ENCODE data around the gene ZNF575.
"Not testable (repeated sequence)": the region's sequence is repeated elsewhere in the genome, so short reads cannot be mapped to it uniquely, and the experiment has no call there.

ZNF575 gene

GRCh38 chr19:43522929-43523328 lies 10.1 kb upstream of the ZNF575 start:
- TF ChIP-seq CTCF (IDR thresholded peaks at IDR 0.05; ENCODE audit: control insufficient read depth, insufficient read depth, low read depth, low read length, missing control alignments): no peak
- H3K4me3 ChIP-seq (ENCODE audit: control insufficient read depth, low read depth, low read length): no peak overlapping the region
- no peak for DNase-seq (ENCODE audit: low read depth)

- not testable (repeated sequence) for DNase-seq (ENCODE audit: low read depth); H3K4me3 ChIP-seq (ENCODE audit: control insufficient read depth, low read depth, low read length)
These were observed 9.3 kb upstream of the ZNF575 start for GRCh38 chr19:43523696-43524095.

- no peak for TF ChIP-seq CTCF (IDR thresholded peaks at IDR 0.05; ENCODE audit: control insufficient read depth, insufficient read depth, low read depth, low read length, missing control alignments)
- peak overlapping the region; percentile 80 for H3K4me3 ChIP-seq (ENCODE audit: control insufficient read depth, low read depth, low read length)
- no peak for DNase-seq (ENCODE audit: low read depth)
These were observed 7.8 kb upstream of the ZNF575 start for GRCh38 chr19:43524922-43525835.

- H3K4me3 ChIP-seq (ENCODE audit: control insufficient read depth, low read depth, low read length): peak overlapping the region; percentile 80
- DNase-seq (ENCODE audit: low read depth): no peak
- TF ChIP-seq CTCF (IDR thresholded peaks at IDR 0.05; ENCODE audit: control insufficient read depth, insufficient read depth, low read depth, low read length, missing control alignments): no peak
These were observed 6.9 kb upstream of the ZNF575 start for GRCh38 chr19:43525836-43526771.

- peak within 1 kb of the TSS; percentile 80 for H3K4me3 ChIP-seq (ENCODE audit: control insufficient read depth, low read depth, low read length)
- no peak for TF ChIP-seq CTCF (IDR thresholded peaks at IDR 0.05; ENCODE audit: control insufficient read depth, insufficient read depth, low read depth, low read length, missing control alignments)
- no peak for DNase-seq (ENCODE audit: low read depth)
These were observed 5.8 kb upstream of the ZNF575 start, which contains the start of gene ETHE1 for GRCh38 chr19:43526884-43527859. ETHE1 (minus strand) TSS chr19:43527201; CDS start chr19:43527177, 24 bp downstream.

GRCh38 chr19:43527860-43528622 lies 4.9 kb upstream of the ZNF575 start:
- DNase-seq (ENCODE audit: low read depth): no peak
- TF ChIP-seq CTCF (IDR thresholded peaks at IDR 0.05; ENCODE audit: control insufficient read depth, insufficient read depth, low read depth, low read length, missing control alignments): no peak
- H3K4me3 ChIP-seq (ENCODE audit: control insufficient read depth, low read depth, low read length): peak overlapping the region; percentile 6; the same call in 1 of the 2 replicates

Measured in AG09309 (cell line).